Thyroid gland (tissue), 4 donors: ENCODE measurements around the gene TAF7. TPM values are rescaled to one million over a fixed set of nuclear protein-coding genes. Genes with fewer than 3 reads are reported as not detected.
"Not testable (repeated sequence)": the region's sequence is repeated elsewhere in the genome, so short reads cannot be mapped to it uniquely, and the experiment has no call there.

ENCODE experiments used
- DNase-seq, 2 donors: peaks; one replicate each; pipeline ENCODE4 v3.0.0-alpha.2; 2019
- H3K27ac ChIP-seq, 3 donors: fragments of 200-600 bp; sonication (generic); 1 replicate in 2 of 3; 2 replicates in 1 of 3; pipeline ENCODE4 v1.5.1; 2016 to 2019; ENCODE audit warnings: mild to moderate bottlenecking in 1 of 3, moderate library complexity in 1 of 3
- H3K27me3 ChIP-seq: fragments of 200-600 bp; sonication (generic); one replicate; pipeline ENCODE4 v1.5.1; 2019
- H3K36me3 ChIP-seq, 2 donors: fragments of 200-600 bp; sonication (generic); one replicate each; pipeline ENCODE4 v1.5.1; 2016 to 2019
- H3K4me1 ChIP-seq, 2 donors: fragments of 200-600 bp; sonication (generic); one replicate each; pipeline ENCODE4 v1.5.1; 2017 to 2019
- H3K4me3 ChIP-seq, 3 donors: fragments of 200-600 bp; sonication (generic); replicated peaks in 1 of 3; 1 replicate in 2 of 3; 2 replicates in 1 of 3; pipeline ENCODE4 v1.5.1; 2016; ENCODE audit warnings: mild to moderate bottlenecking in 1 of 3
- H3K9me3 ChIP-seq: fragments of 200-600 bp; sonication (generic); one replicate; pipeline ENCODE4 v1.5.1; 2017
- CTCF ChIP-seq, 6 experiments: fragments of 200-600 bp in 3 of 6; fragments of 450-650 bp in 3 of 6; sonication (generic) in 3 of 6; IDR thresholded peaks; one replicate each; pipeline ENCODE4 v1.5.1; 2016 to 2019; ENCODE audit warnings: antibody characterized with exemption in 6 of 6, mild to moderate bottlenecking in 2 of 6, inconsistent platforms in 1 of 6, moderate library complexity in 1 of 6
- POLR2A ChIP-seq, 2 donors: fragments of 450-650 bp; IDR thresholded peaks; one replicate each; pipeline ENCODE4 v1.6.1; 2017; ENCODE audit warnings: antibody characterized with exemption in 2 of 2, mild to moderate bottlenecking in 2 of 2, moderate library complexity in 1 of 2
- WGBS, 2 donors: methylation state at CpG; one replicate each; pipeline ENCODE4 v1.1.5; 2017; 5-methylcytosine and 5-hydroxymethylcytosine counted together
- intact Hi-C: fragments of 100-400 bp; cut with DNase I; formaldehyde crosslinking; loops from one replicate; pipeline ENCODE4 v1.15.1; 2023
- total RNA-seq, 4 donors: library from RNA; depleted of rRNA; stranded (reverse); fragments of >200 nt; gene quantifications; one replicate each; pipeline ENCODE4 v1.2.3, GENCODE V29; 2016

TAF7 gene
- total RNA-seq, 4 donors from 2014 or later: 48.0 to 72.6 (median 60.9) TPM

- Histone ChIP-seq H3K4me3 (peak within 1 kb of the TSS in 2 of 3 donors; percentile 8 to 13), H3K27ac (no peak within 1 kb of the TSS)
- intact Hi-C loops: no loop called here
Measured at GRCh38 chr5:141354900-141355469, 34.4 kb upstream of the TAF7 start, which contains the start of gene PCDHGA4. TSS of gene PCDHGA4 (plus strand) at chr5:141355021. CDS start at chr5:141355108, 87 bp downstream.

GRCh38 chr5:141351591-141351990 lies 31.0 kb upstream of the TAF7 start:
- 16 to 54% methylated on average over 3 to 5 of the region's 36 CpGs for WGBS, 2 donors
- intact Hi-C loops: no loop called here
- no peak for DNase-seq
- Histone ChIP-seq H3K4me1 (no peaks in the 10 kb centered on the region), H3K36me3 (no peaks in the 10 kb centered on the region), H3K4me3 (no peak overlapping the region), H3K27me3 (no peaks in the 10 kb centered on the region), H3K9me3 (no peaks in the 10 kb centered on the region), H3K27ac (no peak overlapping the region)
- TF ChIP-seq POLR2A (IDR thresholded peaks at IDR 0.05): no peak
- no peak for TF ChIP-seq CTCF (IDR thresholded peaks at IDR 0.05)

More at GRCh38 chr5:141354900-141355469, 34.4 kb upstream of the TAF7 start, which contains the start of gene PCDHGA4:
- no peak for DNase-seq
- no peak for TF ChIP-seq POLR2A (IDR thresholded peaks at IDR 0.05)
- peak in 5 of 6 experiments; percentile 9 to 30 (median 18) for TF ChIP-seq CTCF (IDR thresholded peaks at IDR 0.05)
- no peaks in the 10 kb centered on the region for H3K36me3 ChIP-seq
- no peaks in the 10 kb centered on the region for H3K27me3 ChIP-seq
- no peaks in the 10 kb centered on the region for H3K4me1 ChIP-seq
- WGBS, 2 donors: 14 to 17% methylated on average over 21 to 29 of the region's 29 CpGs
- peaks cover 4% of the 10 kb centered on the region for H3K9me3 ChIP-seq

- H3K4me1 ChIP-seq: no peaks in the 10 kb centered on the region
- no peaks in the 10 kb centered on the region for H3K27me3 ChIP-seq
- intact Hi-C loops: no loop called here
- H3K4me3 ChIP-seq: peak within 1 kb of the TSS in 1 of 3 donors; percentile 23
- TF ChIP-seq POLR2A (IDR thresholded peaks at IDR 0.05): no peak
- TF ChIP-seq CTCF (IDR thresholded peaks at IDR 0.05): peak in 3 of 6 experiments; percentile 9 to 40 (median 34)
- H3K36me3 ChIP-seq: no peaks in the 10 kb centered on the region
- no peak within 1 kb of the TSS for H3K27ac ChIP-seq
- WGBS, 2 donors: 18 to 27% methylated on average over 29 of the region's 29 CpGs
- peak; percentile 46 to 65 for DNase-seq
- no peaks in the 10 kb centered on the region for H3K9me3 ChIP-seq
Measured at GRCh38 chr5:141349917-141350619, 29.5 kb upstream of the TAF7 start, which contains the start of gene PCDHGB1. TSS of gene PCDHGB1 (plus strand) at chr5:141350099. CDS start at chr5:141350261, 162 bp downstream.

- H3K36me3 ChIP-seq, H3K27ac ChIP-seq, DNase-seq, H3K27me3 ChIP-seq, intact Hi-C loops, H3K4me3 ChIP-seq, H3K9me3 ChIP-seq, H3K4me1 ChIP-seq: not testable (repeated sequence)
- 34 to 62% methylated on average over 16 to 19 of the region's 35 CpGs for WGBS, 2 donors
Measured at GRCh38 chr5:141346017-141346416, 25.4 kb upstream of the TAF7 start.

GRCh38 chr5:141345327-141345726 lies 24.7 kb upstream of the TAF7 start:
- Histone ChIP-seq H3K4me3 (no peak overlapping the region), H3K9me3 (no peaks in the 10 kb centered on the region), H3K27me3 (no peaks in the 10 kb centered on the region), H3K27ac (no peak overlapping the region), H3K4me1 (no peaks in the 10 kb centered on the region), H3K36me3 (no peaks in the 10 kb centered on the region)
- intact Hi-C loops: no loop called here
- 34 to 53% methylated on average over 12 to 20 of the region's 20 CpGs for WGBS, 2 donors
- TF ChIP-seq POLR2A (IDR thresholded peaks at IDR 0.05) (no peak), CTCF (IDR thresholded peaks at IDR 0.05) (no peak)
- no peak for DNase-seq
